Liver (tissue), 9 donors: ENCODE measurements around the gene MAGI1. TPM values are rescaled to one million over a fixed set of nuclear protein-coding genes. Genes with fewer than 3 reads are reported as not detected.

Experiments
- DNase-seq: peaks from one replicate; pipeline ENCODE4 v3.0.0-alpha.2; 2017; ENCODE audit warnings: low spot score
- H3K27ac ChIP-seq, 2 donors: one replicate each; pipeline ENCODE4 v1.7.0; 2013; ENCODE audit warnings: inconsistent platforms in 2 of 2, low read length in 2 of 2, control low read depth in 1 of 2, low read depth in 1 of 2, mild to moderate bottlenecking in 1 of 2
- H3K27me3 ChIP-seq, 4 donors: one replicate each; pipeline versions ENCODE4 v1.6.1 to v1.7.0; 2013; ENCODE audit warnings: low read length in 3 of 4, inconsistent platforms in 1 of 4, mild to moderate bottlenecking in 1 of 4, moderate library complexity in 1 of 4; ENCODE audit not compliant: control insufficient read depth in 4 of 4, insufficient read depth in 4 of 4
- H3K36me3 ChIP-seq, 4 donors: one replicate each; pipeline versions ENCODE4 v1.6.1 to v1.7.0; 2013; ENCODE audit warnings: low read length in 3 of 4, mild to moderate bottlenecking in 3 of 4, low read depth in 1 of 4, moderate library complexity in 1 of 4; ENCODE audit not compliant: control insufficient read depth in 4 of 4, insufficient read depth in 3 of 4
- H3K4me1 ChIP-seq, 4 donors: one replicate each; pipeline versions ENCODE4 v1.6.1 to v1.7.0; 2013; ENCODE audit warnings: low read length in 3 of 4, mild to moderate bottlenecking in 3 of 4, moderate library complexity in 1 of 4; ENCODE audit not compliant: control insufficient read depth in 4 of 4, insufficient read depth in 4 of 4
- H3K4me3 ChIP-seq, 3 donors: one replicate each; pipeline versions ENCODE4 v1.6.1 to v1.7.0; 2013; ENCODE audit warnings: low read length in 3 of 3, control low read depth in 1 of 3, low read depth in 1 of 3, mild to moderate bottlenecking in 1 of 3
- H3K9ac ChIP-seq, 2 donors: one replicate each; pipeline ENCODE4 v1.7.0; 2013; ENCODE audit warnings: low read length in 2 of 2, mild to moderate bottlenecking in 2 of 2, moderate library complexity in 2 of 2, control low read depth in 1 of 2, low read depth in 1 of 2
- H3K9me3 ChIP-seq, 4 donors: one replicate each; pipeline versions ENCODE4 v1.6.1 to v1.7.0; 2013; ENCODE audit warnings: low read length in 3 of 4; ENCODE audit not compliant: control insufficient read depth in 4 of 4
- EGR1 ChIP-seq, 2 donors: IDR thresholded peaks; 2 replicates each; pipeline ENCODE4 v1.6.1; 2016 to 2018; ENCODE audit warnings: antibody characterized with exemption in 2 of 2, low read depth in 2 of 2
- FOXA1 ChIP-seq: IDR thresholded peaks from 2 replicates; pipeline ENCODE4 v1.6.1; 2016; ENCODE audit warnings: antibody characterized with exemption
- FOXA2 ChIP-seq: IDR thresholded peaks from 2 replicates; pipeline ENCODE4 v1.6.1; 2016; ENCODE audit warnings: antibody characterized with exemption
- GABPA ChIP-seq, 2 donors: IDR thresholded peaks in 1 of 2; conservative IDR thresholded peaks in 1 of 2; 2 replicates each; pipeline ENCODE4 v1.6.1; 2016; ENCODE audit warnings: antibody characterized with exemption in 2 of 2, mild to moderate bottlenecking in 1 of 2, moderate library complexity in 1 of 2
- HNF4A ChIP-seq, 2 donors: conservative IDR thresholded peaks; 2 replicates each; pipeline ENCODE4 v1.6.1; 2016; ENCODE audit warnings: antibody characterized with exemption in 2 of 2, mild to moderate bottlenecking in 2 of 2
- HNF4G ChIP-seq: IDR thresholded peaks from 2 replicates; pipeline ENCODE4 v1.6.1; 2016; ENCODE audit warnings: antibody characterized with exemption
- JUND ChIP-seq, 2 donors: IDR thresholded peaks; 2 replicates each; pipeline ENCODE4 v1.6.1; 2016; ENCODE audit warnings: antibody characterized with exemption in 2 of 2
- RAD21 ChIP-seq, 2 donors: IDR thresholded peaks; 2 replicates each; pipeline ENCODE4 v1.6.1; 2016; ENCODE audit warnings: antibody characterized with exemption in 2 of 2, mild to moderate bottlenecking in 2 of 2
- SP1 ChIP-seq: IDR thresholded peaks from 2 replicates; pipeline ENCODE4 v1.6.1; 2018; ENCODE audit warnings: antibody characterized with exemption, mild to moderate bottlenecking
- TAF1 ChIP-seq: conservative IDR thresholded peaks from 2 replicates; pipeline ENCODE4 v1.6.1; 2016; ENCODE audit warnings: antibody characterized with exemption, mild to moderate bottlenecking
- YY1 ChIP-seq: IDR thresholded peaks from 2 replicates; pipeline ENCODE4 v1.6.1; 2016; ENCODE audit warnings: antibody characterized with exemption, mild to moderate bottlenecking
- whole genome bisulfite sequencing: extraction: QIAGEN DNeasy Blood & Tissue Kit; methylation state at CpG from one replicate; pipeline ENCODE4 v1.1.7; 2013; 5-methylcytosine and 5-hydroxymethylcytosine counted together
- polyA plus RNA-seq, 2 donors: library from polyadenylated mRNA; stranded (reverse) in 1 of 2; unstranded in 1 of 2; fragments of 200-250 nt in 1 of 2; fragments of >200 nt in 1 of 2; fragmentation: Nextera tagmentation in 1 of 2; extraction: Ambion mirVana in 1 of 2; gene quantifications; one replicate each; pipeline versions ENCODE4 v1.2.1 to v1.2.3, GENCODE V29; 2013 to 2015
- total RNA-seq, 2 donors: library from RNA; depleted of rRNA; stranded (reverse); fragments of >200 nt; gene quantifications; one replicate each; pipeline ENCODE4 v1.2.3, GENCODE V29; 2014
- TF ChIP-seq, protein P1 (sequence below): IDR thresholded peaks from 2 replicates; pipeline ENCODE4 v1.6.1; 2016; ENCODE audit warnings: antibody characterized with exemption
- TF ChIP-seq, protein P2 (sequence below): IDR thresholded peaks from 2 replicates; pipeline ENCODE4 v1.6.1; 2016; ENCODE audit warnings: antibody characterized with exemption
- TF ChIP-seq, protein P3 (sequence below): IDR thresholded peaks from 2 replicates; pipeline ENCODE4 v1.6.1; 2016; ENCODE audit warnings: antibody characterized with exemption, mild to moderate bottlenecking
- TF ChIP-seq, protein P4 (sequence below): fragments of 150-350 bp; IDR thresholded peaks from 2 replicates; pipeline ENCODE4 v1.5.1; 2017; ENCODE audit warnings: improper control_type of control experiment, low read depth, low read length; ENCODE audit not compliant: missing input control
- TF ChIP-seq, protein P5 (sequence below): IDR thresholded peaks from 2 replicates; pipeline ENCODE4 v1.6.1; 2016; ENCODE audit warnings: antibody characterized with exemption
- donor health status: healthy.
- donor health status: healthy.
- donor health status: healthy.
- donor health status: healthy.
- donor health status: healthy.

Gene MAGI1
- total and polyA plus RNA-seq, 4 donors: 9.6 to 68.8 (median 14.0) TPM

DNA sequence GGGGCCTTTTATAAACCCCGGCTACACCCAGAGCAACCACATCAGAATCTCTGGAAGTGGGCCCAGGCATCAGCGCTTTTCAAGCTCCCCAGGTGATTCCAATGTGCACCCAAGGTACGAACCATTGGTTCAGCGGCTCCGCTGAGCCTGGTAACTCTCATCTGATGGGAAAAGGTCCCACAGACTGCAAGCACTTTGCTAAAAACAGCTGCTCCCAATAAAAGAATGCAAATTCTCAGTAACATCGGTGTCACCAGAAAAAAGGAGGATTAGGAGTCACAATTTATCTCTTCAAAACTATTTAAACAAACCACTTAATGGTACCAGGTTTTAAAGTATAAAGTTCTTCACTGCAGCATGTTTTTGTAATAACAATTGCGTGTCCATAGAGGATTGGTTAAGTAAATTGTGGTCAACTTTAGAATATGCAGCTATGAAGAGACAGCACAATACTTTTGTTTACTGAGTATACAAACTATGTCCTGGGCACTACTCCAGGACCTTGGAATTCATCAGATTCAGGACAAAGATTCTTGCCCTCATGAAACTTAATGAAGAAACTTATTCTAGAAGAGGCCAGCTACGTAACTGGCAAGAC, 690.2 kb downstream of the MAGI1 start (continued):
- TF ChIP-seq, protein P1, sequence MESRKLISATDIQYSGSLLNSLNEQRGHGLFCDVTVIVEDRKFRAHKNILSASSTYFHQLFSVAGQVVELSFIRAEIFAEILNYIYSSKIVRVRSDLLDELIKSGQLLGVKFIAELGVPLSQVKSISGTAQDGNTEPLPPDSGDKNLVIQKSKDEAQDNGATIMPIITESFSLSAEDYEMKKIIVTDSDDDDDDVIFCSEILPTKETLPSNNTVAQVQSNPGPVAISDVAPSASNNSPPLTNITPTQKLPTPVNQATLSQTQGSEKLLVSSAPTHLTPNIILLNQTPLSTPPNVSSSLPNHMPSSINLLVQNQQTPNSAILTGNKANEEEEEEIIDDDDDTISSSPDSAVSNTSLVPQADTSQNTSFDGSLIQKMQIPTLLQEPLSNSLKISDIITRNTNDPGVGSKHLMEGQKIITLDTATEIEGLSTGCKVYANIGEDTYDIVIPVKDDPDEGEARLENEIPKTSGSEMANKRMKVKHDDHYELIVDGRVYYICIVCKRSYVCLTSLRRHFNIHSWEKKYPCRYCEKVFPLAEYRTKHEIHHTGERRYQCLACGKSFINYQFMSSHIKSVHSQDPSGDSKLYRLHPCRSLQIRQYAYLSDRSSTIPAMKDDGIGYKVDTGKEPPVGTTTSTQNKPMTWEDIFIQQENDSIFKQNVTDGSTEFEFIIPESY: no peak
- no peak for TF ChIP-seq FOXA2

DNA sequence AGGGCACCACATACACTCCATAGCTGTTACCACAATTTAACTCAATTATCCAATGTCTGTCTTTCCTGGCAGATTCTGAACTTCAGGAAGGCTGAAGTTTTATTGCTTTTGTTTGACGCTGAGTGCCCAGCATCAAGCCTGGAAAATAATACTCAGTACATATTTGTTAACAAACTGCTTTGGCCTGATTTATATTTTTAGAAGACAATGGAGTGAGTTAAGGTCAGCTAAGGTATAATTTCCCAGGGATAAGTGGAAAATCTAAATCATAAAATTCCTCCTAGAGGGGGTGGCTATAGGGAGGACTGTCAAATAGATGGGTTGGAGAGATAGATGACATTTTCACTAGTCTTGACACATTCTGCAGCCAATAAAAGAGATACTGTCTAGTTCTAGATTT, 691.6 kb downstream of the MAGI1 start:
- no peak overlapping the region for H3K4me3 ChIP-seq
- H3K9ac ChIP-seq: no peak overlapping the region
- no peaks in the 10 kb centered on the region for H3K4me1 ChIP-seq
- 89% methylated on average over 1 of the region's 1 CpG for WGBS
- TF ChIP-seq SP1: no peak
- no peak for TF ChIP-seq JUND (IDR thresholded peaks at IDR 0.05)
- no peak for TF ChIP-seq FOXA2
- TF ChIP-seq, protein P2, sequence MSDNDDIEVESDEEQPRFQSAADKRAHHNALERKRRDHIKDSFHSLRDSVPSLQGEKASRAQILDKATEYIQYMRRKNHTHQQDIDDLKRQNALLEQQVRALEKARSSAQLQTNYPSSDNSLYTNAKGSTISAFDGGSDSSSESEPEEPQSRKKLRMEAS: no peak
- TF ChIP-seq EGR1 (IDR thresholded peaks at IDR 0.05; ENCODE audit: low read depth in 2 of 2): no peak
- no peak for TF ChIP-seq RAD21 (IDR thresholded peaks at IDR 0.05)
- no peak for TF ChIP-seq HNF4G
- TF ChIP-seq, protein P3, sequence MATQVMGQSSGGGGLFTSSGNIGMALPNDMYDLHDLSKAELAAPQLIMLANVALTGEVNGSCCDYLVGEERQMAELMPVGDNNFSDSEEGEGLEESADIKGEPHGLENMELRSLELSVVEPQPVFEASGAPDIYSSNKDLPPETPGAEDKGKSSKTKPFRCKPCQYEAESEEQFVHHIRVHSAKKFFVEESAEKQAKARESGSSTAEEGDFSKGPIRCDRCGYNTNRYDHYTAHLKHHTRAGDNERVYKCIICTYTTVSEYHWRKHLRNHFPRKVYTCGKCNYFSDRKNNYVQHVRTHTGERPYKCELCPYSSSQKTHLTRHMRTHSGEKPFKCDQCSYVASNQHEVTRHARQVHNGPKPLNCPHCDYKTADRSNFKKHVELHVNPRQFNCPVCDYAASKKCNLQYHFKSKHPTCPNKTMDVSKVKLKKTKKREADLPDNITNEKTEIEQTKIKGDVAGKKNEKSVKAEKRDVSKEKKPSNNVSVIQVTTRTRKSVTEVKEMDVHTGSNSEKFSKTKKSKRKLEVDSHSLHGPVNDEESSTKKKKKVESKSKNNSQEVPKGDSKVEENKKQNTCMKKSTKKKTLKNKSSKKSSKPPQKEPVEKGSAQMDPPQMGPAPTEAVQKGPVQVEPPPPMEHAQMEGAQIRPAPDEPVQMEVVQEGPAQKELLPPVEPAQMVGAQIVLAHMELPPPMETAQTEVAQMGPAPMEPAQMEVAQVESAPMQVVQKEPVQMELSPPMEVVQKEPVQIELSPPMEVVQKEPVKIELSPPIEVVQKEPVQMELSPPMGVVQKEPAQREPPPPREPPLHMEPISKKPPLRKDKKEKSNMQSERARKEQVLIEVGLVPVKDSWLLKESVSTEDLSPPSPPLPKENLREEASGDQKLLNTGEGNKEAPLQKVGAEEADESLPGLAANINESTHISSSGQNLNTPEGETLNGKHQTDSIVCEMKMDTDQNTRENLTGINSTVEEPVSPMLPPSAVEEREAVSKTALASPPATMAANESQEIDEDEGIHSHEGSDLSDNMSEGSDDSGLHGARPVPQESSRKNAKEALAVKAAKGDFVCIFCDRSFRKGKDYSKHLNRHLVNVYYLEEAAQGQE: no peak
- TF ChIP-seq, protein P4, sequence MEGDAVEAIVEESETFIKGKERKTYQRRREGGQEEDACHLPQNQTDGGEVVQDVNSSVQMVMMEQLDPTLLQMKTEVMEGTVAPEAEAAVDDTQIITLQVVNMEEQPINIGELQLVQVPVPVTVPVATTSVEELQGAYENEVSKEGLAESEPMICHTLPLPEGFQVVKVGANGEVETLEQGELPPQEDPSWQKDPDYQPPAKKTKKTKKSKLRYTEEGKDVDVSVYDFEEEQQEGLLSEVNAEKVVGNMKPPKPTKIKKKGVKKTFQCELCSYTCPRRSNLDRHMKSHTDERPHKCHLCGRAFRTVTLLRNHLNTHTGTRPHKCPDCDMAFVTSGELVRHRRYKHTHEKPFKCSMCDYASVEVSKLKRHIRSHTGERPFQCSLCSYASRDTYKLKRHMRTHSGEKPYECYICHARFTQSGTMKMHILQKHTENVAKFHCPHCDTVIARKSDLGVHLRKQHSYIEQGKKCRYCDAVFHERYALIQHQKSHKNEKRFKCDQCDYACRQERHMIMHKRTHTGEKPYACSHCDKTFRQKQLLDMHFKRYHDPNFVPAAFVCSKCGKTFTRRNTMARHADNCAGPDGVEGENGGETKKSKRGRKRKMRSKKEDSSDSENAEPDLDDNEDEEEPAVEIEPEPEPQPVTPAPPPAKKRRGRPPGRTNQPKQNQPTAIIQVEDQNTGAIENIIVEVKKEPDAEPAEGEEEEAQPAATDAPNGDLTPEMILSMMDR: no peak
- TF ChIP-seq GABPA (IDR thresholded peaks at IDR 0.05 in 1 of 2, conservative IDR thresholded peaks at IDR 0.05 in 1 of 2): no peak
- TF ChIP-seq, protein P5, sequence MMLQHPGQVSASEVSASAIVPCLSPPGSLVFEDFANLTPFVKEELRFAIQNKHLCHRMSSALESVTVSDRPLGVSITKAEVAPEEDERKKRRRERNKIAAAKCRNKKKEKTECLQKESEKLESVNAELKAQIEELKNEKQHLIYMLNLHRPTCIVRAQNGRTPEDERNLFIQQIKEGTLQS: no peak
- TF ChIP-seq, protein P1: no peak
- TF ChIP-seq FOXA1: no peak
- TF ChIP-seq TAF1: no peak
- no peak for TF ChIP-seq HNF4A (conservative IDR thresholded peaks at IDR 0.05)
- TF ChIP-seq YY1: no peak
- no peaks in the 10 kb centered on the region for H3K9me3 ChIP-seq
- H3K27ac ChIP-seq: no peak overlapping the region
- H3K36me3 ChIP-seq: no peaks in the 10 kb centered on the region
- H3K27me3 ChIP-seq: no peaks in the 10 kb centered on the region
- no peak for DNase-seq
